GM06990 (cell line): Measurements from ENCODE around the gene TMEM138.

Experiments
- DNase-seq: peaks from one replicate; pipeline ENCODE4 v3.0.0-alpha.2; 2011; ENCODE audit not compliant: insufficient read length; ENCODE audit errors: extremely low read depth
- H3K27me3 ChIP-seq: replicated peaks from 2 replicates; pipeline ENCODE4 v1.6.0; 2011; ENCODE audit warnings: low read length; ENCODE audit not compliant: control insufficient read depth, insufficient read depth
- H3K36me3 ChIP-seq: 2 replicates; pipeline ENCODE4 v1.5.1; 2011; ENCODE audit warnings: low read length; ENCODE audit not compliant: control insufficient read depth, insufficient read depth
- H3K4me3 ChIP-seq: replicated peaks from 2 replicates; pipeline ENCODE4 v1.5.1; 2011; ENCODE audit warnings: low read depth, mild to moderate bottlenecking, control low read depth, low read length
- TF ChIP-seq, protein P1 (sequence below): IDR thresholded peaks from 2 replicates; pipeline ENCODE4 v1.5.1; 2011; ENCODE audit warnings: low read length, control low read depth, mild to moderate bottlenecking, inconsistent platforms; ENCODE audit not compliant: insufficient read depth, poor library complexity, severe bottlenecking

Gene TMEM138

GRCh38 chr11:61356706-61357105 lies 5.5 kb upstream of the TMEM138 start:
- TF ChIP-seq, protein P1, sequence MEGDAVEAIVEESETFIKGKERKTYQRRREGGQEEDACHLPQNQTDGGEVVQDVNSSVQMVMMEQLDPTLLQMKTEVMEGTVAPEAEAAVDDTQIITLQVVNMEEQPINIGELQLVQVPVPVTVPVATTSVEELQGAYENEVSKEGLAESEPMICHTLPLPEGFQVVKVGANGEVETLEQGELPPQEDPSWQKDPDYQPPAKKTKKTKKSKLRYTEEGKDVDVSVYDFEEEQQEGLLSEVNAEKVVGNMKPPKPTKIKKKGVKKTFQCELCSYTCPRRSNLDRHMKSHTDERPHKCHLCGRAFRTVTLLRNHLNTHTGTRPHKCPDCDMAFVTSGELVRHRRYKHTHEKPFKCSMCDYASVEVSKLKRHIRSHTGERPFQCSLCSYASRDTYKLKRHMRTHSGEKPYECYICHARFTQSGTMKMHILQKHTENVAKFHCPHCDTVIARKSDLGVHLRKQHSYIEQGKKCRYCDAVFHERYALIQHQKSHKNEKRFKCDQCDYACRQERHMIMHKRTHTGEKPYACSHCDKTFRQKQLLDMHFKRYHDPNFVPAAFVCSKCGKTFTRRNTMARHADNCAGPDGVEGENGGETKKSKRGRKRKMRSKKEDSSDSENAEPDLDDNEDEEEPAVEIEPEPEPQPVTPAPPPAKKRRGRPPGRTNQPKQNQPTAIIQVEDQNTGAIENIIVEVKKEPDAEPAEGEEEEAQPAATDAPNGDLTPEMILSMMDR: no peak
- peak overlapping the region; percentile 4; the same call in 1 of the 2 replicates for H3K4me3 ChIP-seq
- no peak for DNase-seq
- H3K36me3 ChIP-seq: peaks cover 18% of the 10 kb centered on the region
- H3K27me3 ChIP-seq: no peaks in the 10 kb centered on the region

- Histone ChIP-seq H3K36me3 (peaks cover 14% of the 10 kb centered on the region), H3K4me3 (peak overlapping the region; percentile 6; the same call in 1 of the 2 replicates), H3K27me3 (no peaks in the 10 kb centered on the region)
- peak; percentile 74 for DNase-seq
- TF ChIP-seq, protein P1: no peak
Observed at GRCh38 chr11:61357233-61357893, 4.8 kb upstream of the TMEM138 start.

DNA sequence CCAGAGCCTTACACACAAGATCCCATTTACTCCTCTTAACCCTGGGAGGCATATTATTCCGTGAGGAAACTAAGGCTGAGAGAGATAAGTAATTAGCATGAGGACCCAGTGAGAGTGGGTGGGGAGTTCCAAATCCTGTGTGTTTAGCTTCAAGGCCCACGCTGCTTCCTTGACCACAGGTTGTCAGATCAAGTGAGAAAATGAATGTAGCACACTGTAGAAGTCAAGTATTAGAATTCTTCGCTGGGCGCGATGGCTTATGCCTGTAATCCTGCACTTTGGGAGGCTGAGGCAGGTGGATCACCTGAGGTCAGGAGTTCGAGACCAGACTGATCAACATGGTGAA lies 4.3 kb upstream of the TMEM138 start:
- Histone ChIP-seq H3K27me3 (no peaks in the 10 kb centered on the region), H3K36me3 (peaks cover 12% of the 10 kb centered on the region), H3K4me3 (peak overlapping the region; percentile 6)
- TF ChIP-seq, protein P1: no peak
- DNase-seq: no peak

- Histone ChIP-seq H3K4me3 (peak overlapping the region; percentile 23; the same call in 1 of the 2 replicates), H3K36me3 (peaks cover 5% of the 10 kb centered on the region), H3K27me3 (no peaks in the 10 kb centered on the region)
- TF ChIP-seq, protein P1: no peak
- no peak for DNase-seq
Observed at GRCh38 chr11:61358566-61358965, 3.6 kb upstream of the TMEM138 start.

DNA sequence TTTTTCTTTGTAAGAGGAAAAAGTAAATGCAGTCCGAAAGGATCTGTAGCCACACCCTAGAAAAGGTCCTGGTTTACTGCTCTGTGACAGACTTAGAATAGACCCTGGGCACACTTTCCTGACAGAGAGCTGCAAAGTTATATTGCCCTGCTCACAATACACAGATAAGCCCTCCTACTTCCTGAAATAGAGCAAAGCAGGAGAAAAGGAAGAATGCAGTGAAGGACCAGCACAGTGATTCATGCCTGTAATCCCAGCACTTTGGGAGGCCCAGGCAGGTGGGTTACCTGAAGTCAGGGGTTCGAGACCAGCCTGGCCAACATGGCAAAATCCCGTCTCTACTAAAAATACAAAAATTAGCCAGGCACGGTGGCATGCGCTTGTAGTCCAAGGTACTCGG lies 2.7 kb upstream of the TMEM138 start:
- peak overlapping the region; percentile 77 for H3K4me3 ChIP-seq
- peaks cover 4% of the 10 kb centered on the region for H3K36me3 ChIP-seq
- TF ChIP-seq, protein P1: no peak
- H3K27me3 ChIP-seq: no peaks in the 10 kb centered on the region
- DNase-seq: no peak

GRCh38 chr11:61361237-61361740 lies 885 bp upstream of the TMEM138 start:
- no peak for DNase-seq
- H3K36me3 ChIP-seq: peaks cover 9% of the 10 kb centered on the region

More at GRCh38 chr11:61361237-61361740, 885 bp upstream of the TMEM138 start:
- H3K27me3 ChIP-seq: no peaks in the 10 kb centered on the region
- TF ChIP-seq, protein P1: no peak
- H3K4me3 ChIP-seq: peak overlapping the region; percentile 77
